Endothelial cell of umbilical vein (primary cell): Measurements from ENCODE around the gene PRDX1. TPM values are rescaled to one million over a fixed set of nuclear protein-coding genes. Genes with fewer than 3 reads are reported as not detected.
A peak's percentile ranks its signal among the peaks of the same experiment; 100 is the strongest.

Source experiments
- BruUV-seq: library from RNA; stranded (reverse); fragments of 400-500 nt; replicated peaks from 2 replicates; lab custom pipeline; 2021; lab: Mats Ljungman, UMichigan
- CTCF ChIA-PET: fragments of 300-600, 350-600 bp; sonication (Branson Sonifier 250); formaldehyde crosslinking; loops from one replicate; lab custom pipeline; 2021; ENCODE audit warnings: antibody characterized with exemption, inconsistent platforms; lab: Charles Lee
- POLR2A ChIA-PET: fragments of 300-600, 350-600 bp; sonication (Branson Sonifier 250); formaldehyde crosslinking; loops from one replicate; lab custom pipeline; 2021; ENCODE audit warnings: antibody characterized with exemption, inconsistent platforms; lab: Charles Lee
- DNase-seq: peaks from one replicate; pipeline ENCODE4 v3.0.0-alpha.2; 2011; ENCODE audit warnings: low read depth, low spot score
- FAIRE-seq: peaks from 2 replicates; lab custom pipeline; 2011; peaks lifted over from hg19 to GRCh38; lab: Jason Lieb, UNC
- H2AFZ ChIP-seq: 2 replicates; pipeline ENCODE4 v1.6.0; 2012; ENCODE audit warnings: low read depth, low read length, control low read depth, inconsistent platforms
- H3K27ac ChIP-seq: 2 replicates; pipeline ENCODE4 v1.5.1; 2011; ENCODE audit warnings: low read depth, mild to moderate bottlenecking, control low read depth, low read length, moderate library complexity; ENCODE audit not compliant: insufficient read depth
- H3K27me3 ChIP-seq, 2 experiments: 2 replicates each; pipeline versions ENCODE4 v1.6.0 to v1.6.1; 2011; ENCODE audit warnings: low read length in 2 of 2, mixed read lengths in 1 of 2; ENCODE audit not compliant: control insufficient read depth in 2 of 2, insufficient read depth in 2 of 2
- H3K36me3 ChIP-seq, 2 experiments: 2 replicates in 1 of 2; 3 replicates in 1 of 2; pipeline ENCODE4 v1.5.1; 2011; ENCODE audit warnings: low read length in 2 of 2, mild to moderate bottlenecking in 1 of 2, moderate library complexity in 1 of 2; ENCODE audit not compliant: control insufficient read depth in 2 of 2, insufficient read depth in 2 of 2; ENCODE audit errors: extremely low read depth in 1 of 2
- H3K4me1 ChIP-seq: 3 replicates; pipeline ENCODE4 v1.5.1; 2011; ENCODE audit warnings: mild to moderate bottlenecking, low read length; ENCODE audit not compliant: control insufficient read depth, insufficient read depth; ENCODE audit errors: extremely low read depth
- H3K4me2 ChIP-seq: 2 replicates; pipeline ENCODE4 v1.6.1; 2011; ENCODE audit warnings: low read length, control low read depth, mixed read lengths; ENCODE audit not compliant: insufficient read depth
- H3K4me3 ChIP-seq, 3 experiments: fragments of 200-600 bp in 1 of 3; sonication (generic), shearing (Covaris generic) in 1 of 3; replicated peaks in 1 of 3; 2 replicates each; pipeline ENCODE4 v1.5.1; 2011 to 2016; ENCODE audit warnings: control low read depth in 3 of 3, low read length in 3 of 3, mild to moderate bottlenecking in 2 of 3, inconsistent platforms in 1 of 3, low read depth in 1 of 3, moderate library complexity in 1 of 3; ENCODE audit not compliant: insufficient read depth in 1 of 3
- H3K79me2 ChIP-seq: 2 replicates; pipeline ENCODE4 v1.6.0; 2012; ENCODE audit warnings: low read length, inconsistent platforms; ENCODE audit not compliant: control insufficient read depth, insufficient read depth
- H3K9ac ChIP-seq: replicated peaks from 2 replicates; pipeline ENCODE3; 2011; ENCODE audit warnings: low read length, control low read depth; ENCODE audit not compliant: insufficient read depth; ENCODE audit errors: extremely low read depth
- H3K9me1 ChIP-seq: replicated peaks from 3 replicates; pipeline ENCODE4 v1.6.0; 2011; ENCODE audit warnings: mild to moderate bottlenecking, low read length; ENCODE audit not compliant: control insufficient read depth, insufficient read depth; ENCODE audit errors: extremely low read depth
- H3K9me3 ChIP-seq: replicated peaks from 2 replicates; pipeline ENCODE4 v1.5.1; 2012; ENCODE audit warnings: low read length, inconsistent platforms; ENCODE audit not compliant: control insufficient read depth, insufficient read depth
- H4K20me1 ChIP-seq: replicated peaks from 2 replicates; pipeline ENCODE3; 2011; ENCODE audit warnings: mild to moderate bottlenecking, low read length; ENCODE audit not compliant: control insufficient read depth, insufficient read depth; ENCODE audit errors: extremely low read depth
- EZH2 ChIP-seq: IDR thresholded peaks from 2 replicates; pipeline ENCODE4 v1.6.1; 2012; ENCODE audit warnings: borderline replicate concordance, low read depth, mild to moderate bottlenecking, moderate library complexity, low read length, inconsistent platforms; ENCODE audit not compliant: severe bottlenecking
- FOS ChIP-seq: IDR thresholded peaks from 2 replicates; pipeline ENCODE4 v1.6.1; 2011; ENCODE audit warnings: mild to moderate bottlenecking, low read length, moderate library complexity, borderline replicate concordance; ENCODE audit not compliant: insufficient read depth
- GATA2 ChIP-seq: IDR thresholded peaks from 2 replicates; pipeline ENCODE4 v1.7.0; 2011; ENCODE audit warnings: low read depth, mild to moderate bottlenecking, moderate library complexity, mixed read lengths, low read length; ENCODE audit not compliant: insufficient read length, insufficient read depth
- JUN ChIP-seq: IDR thresholded peaks from 2 replicates; pipeline ENCODE4 v1.6.1; 2011; ENCODE audit warnings: borderline replicate concordance, low read depth; ENCODE audit not compliant: insufficient read length, insufficient read depth
- MAX ChIP-seq: IDR thresholded peaks from 2 replicates; pipeline ENCODE4 v1.6.1; 2011; ENCODE audit not compliant: insufficient read depth, insufficient read length
- MYC ChIP-seq: IDR thresholded peaks from one replicate; pipeline ENCODE4 v1.6.1; 2011; ENCODE audit warnings: mild to moderate bottlenecking, low read depth, low read length
- POLR2A ChIP-seq: IDR thresholded peaks from 2 replicates; pipeline ENCODE4 v1.6.1; 2012; ENCODE audit warnings: low read depth, mild to moderate bottlenecking, control low read depth, low read length
- POLR2AphosphoS5 ChIP-seq: IDR thresholded peaks from 2 replicates; pipeline ENCODE4 v1.6.1; 2012; ENCODE audit warnings: low read depth, mild to moderate bottlenecking, control low read depth, low read length, moderate library complexity; ENCODE audit not compliant: insufficient read depth
- dilution Hi-C: fragments of 300-500 bp; cut with MboI; formaldehyde crosslinking; loops from one replicate; pipeline ENCODE4 v1.15.0; 2019; ENCODE audit warnings: low sequenced_read_pairs; ENCODE audit not compliant: extremely low pct_ligation_motif_present
- intact Hi-C: fragments of 100-400 bp; cut with micrococcal nuclease; formaldehyde crosslinking; loops from one replicate; pipeline ENCODE4 v1.10.0; 2022
- polyA plus RNA-seq, 4 experiments: library from polyadenylated mRNA; depleted of rRNA in 3 of 4; stranded (reverse) in 3 of 4; unstranded in 1 of 4; fragments of >200 nt; gene quantifications; 2 replicates each; pipeline versions ENCODE4 v1.2.1 to v1.2.3, GENCODE V29; 2011 to 2012; ENCODE audit warnings: missing spikeins in 1 of 4
- total RNA-seq: library from RNA; stranded (reverse); gene quantifications from 2 replicates; pipeline ENCODE4 v1.2.3, GENCODE V29; 2021

Gene PRDX1
- total and polyA plus RNA-seq, 2 donors (not counting 3 experiments of a cell fraction or from before 2014, with no cell fraction given), result 622 to 685 TPM

- Histone ChIP-seq H3K4me1 (peaks cover 11% of the 10 kb centered on the region), H3K27ac (no peak overlapping the region), H3K27me3 (no peaks in the 10 kb centered on the region), H2AFZ (no peak overlapping the region), H3K79me2 (no peaks in the 10 kb centered on the region), H3K4me2 (no peak overlapping the region), H3K9me3 (no peaks in the 10 kb centered on the region), H3K9ac (no peak overlapping the region), H4K20me1 (no peaks in the 10 kb centered on the region), H3K36me3 (no peaks in the 10 kb centered on the region), H3K4me3 (no peak overlapping the region), H3K9me1 (no peaks in the 10 kb centered on the region)
- CTCF ChIA-PET, result interaction anchor here (1.1 to 2.3 kb wide), 3 partner anchors 8 to 67 kb away, joined by 6 to 12 read pairs (median 10); no protein-coding TSS in a partner anchor
- BruUV-seq, result no TSS peak
- no peak for FAIRE-seq
- intact Hi-C loops, result no loop called here
- TF ChIP-seq POLR2AphosphoS5, result no peak
- TF ChIP-seq JUN, result no peak
- dilution Hi-C loops, result no loop called here
- DNase-seq, result no peak
- POLR2A ChIA-PET, result interaction anchor here (3.2 kb wide), 1 partner anchor 20 kb away, joined by 41 read pairs; the partner anchor contains the start of gene PRDX1
These were observed 20.2 kb downstream of the PRDX1 start for GRCh38 chr1:45501505-45501859.

DNA sequence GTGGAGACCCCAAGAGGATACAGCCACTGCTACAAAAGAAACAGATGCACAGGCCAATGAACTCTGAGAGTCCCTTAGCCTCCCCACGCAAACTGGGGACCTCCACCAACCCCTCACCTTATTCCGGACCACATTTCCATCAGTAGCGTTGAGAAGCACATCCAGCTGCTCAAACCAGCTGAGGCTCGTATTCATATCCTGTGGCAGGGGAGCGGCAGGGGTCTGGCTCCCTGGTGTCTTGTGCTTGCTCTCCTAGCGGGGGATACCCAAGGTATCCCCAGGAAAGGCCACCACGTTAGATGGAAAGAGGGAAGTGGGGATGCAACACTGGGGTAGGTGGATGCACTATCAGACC lies 22.3 kb downstream of the PRDX1 start:
- DNase-seq, result peak; percentile 12
- Histone ChIP-seq H3K27me3 (no peaks in the 10 kb centered on the region), H3K27ac (no peak overlapping the region), H3K4me2 (peak overlapping the region; percentile 74), H3K4me1 (peaks cover 11% of the 10 kb centered on the region), H3K9me1 (no peaks in the 10 kb centered on the region), H3K4me3 (peak overlapping the region; percentile 23 to 80 (median 54)), H4K20me1 (no peaks in the 10 kb centered on the region), H3K79me2 (no peaks in the 10 kb centered on the region), H3K9ac (peak overlapping the region; percentile 10), H3K36me3 (no peaks in the 10 kb centered on the region), H3K9me3 (no peaks in the 10 kb centered on the region), H2AFZ (peak overlapping the region; percentile 96)
- intact Hi-C loops (loop anchor here (10.0 kb wide), 1 partner anchor 665 kb away; no protein-coding TSS in a partner anchor), dilution Hi-C loops (loop anchor here (25.0 kb wide), 1 partner anchor 137 kb away; no protein-coding TSS in a partner anchor)
- no peak for TF ChIP-seq MYC
- no peak for TF ChIP-seq POLR2A
- no peak for TF ChIP-seq POLR2AphosphoS5
- no peak for TF ChIP-seq EZH2
- no peak for TF ChIP-seq GATA2
- TF ChIP-seq JUN, result no peak
- TF ChIP-seq MAX, result no peak
- no peak for TF ChIP-seq FOS
- POLR2A ChIA-PET, result interaction anchor here (1.1 to 3.2 kb wide), 6 partner anchors 9 to 724 kb away, joined by 3 to 41 read pairs (median 4); partner anchors contain the start of genes MUTYH, PRDX1, RPS8 and TESK2
- TSS peak; percentile 46 for BruUV-seq
- no peak for FAIRE-seq
- CTCF ChIA-PET, result interaction anchor here (0.9 to 2.1 kb wide), 6 partner anchors 9 to 485 kb away, joined by 3 to 14 read pairs (median 5); partner anchors contain the start of genes PRDX1 and TESK2
